Prostate gland (tissue), 2 donors: Measurements from ENCODE around the gene GAP43. TPM values are rescaled to one million over a fixed set of nuclear protein-coding genes. Genes with fewer than 3 reads are reported as not detected.

Experiments
- DNase-seq: peaks from one replicate; pipeline ENCODE4 v3.0.0-alpha.2; 2019; ENCODE audit warnings: low spot score
- H3K27ac ChIP-seq, 2 donors: fragments of 200-600 bp; sonication (generic); 2 replicates each; pipeline ENCODE4 v1.5.1; 2017 to 2019
- H3K27me3 ChIP-seq: fragments of 200-600 bp; sonication (generic); replicated peaks from 2 replicates; pipeline ENCODE4 v1.5.1; 2019; ENCODE audit not compliant: insufficient read depth
- H3K36me3 ChIP-seq, 2 donors: fragments of 200-600 bp; sonication (generic); 1 replicate in 1 of 2; 2 replicates in 1 of 2; pipeline versions ENCODE4 v1.5.1 to v1.8.1; 2017 to 2019
- H3K4me1 ChIP-seq: fragments of 200-600 bp; sonication (generic); replicated peaks from 2 replicates; pipeline ENCODE4 v1.5.1; 2019
- H3K4me3 ChIP-seq, 2 donors: fragments of 200-600 bp; sonication (generic); 2 replicates each; pipeline ENCODE4 v1.5.1; 2017 to 2019
- H3K9me3 ChIP-seq: fragments of 200-600 bp; sonication (generic); 2 replicates; pipeline ENCODE4 v1.5.1; 2017
- CTCF ChIP-seq, 4 experiments: fragments of 200-600 bp in 2 of 4; fragments of 450-650 bp in 2 of 4; sonication (generic) in 2 of 4; IDR thresholded peaks; 1 replicate in 3 of 4; 2 replicates in 1 of 4; pipeline ENCODE4 v1.5.1; 2016 to 2019; ENCODE audit warnings: antibody characterized with exemption in 4 of 4, mild to moderate bottlenecking in 2 of 4, moderate library complexity in 2 of 4
- POLR2A ChIP-seq: fragments of 450-650 bp; IDR thresholded peaks from one replicate; pipeline ENCODE4 v1.6.1; 2016; ENCODE audit warnings: antibody characterized with exemption, mild to moderate bottlenecking
- POLR2AphosphoS5 ChIP-seq: sonication (generic); formaldehyde crosslinking; IDR thresholded peaks from one replicate; pipeline ENCODE4 v1.6.1; 2017; ENCODE audit warnings: antibody characterized with exemption
- WGBS: methylation state at CpG from one replicate; pipeline ENCODE4 v1.1.5; 2018; 5-methylcytosine and 5-hydroxymethylcytosine counted together
- intact Hi-C: fragments of 100-400 bp; cut with DNase I; formaldehyde crosslinking; loops from one replicate; pipeline ENCODE4 v1.14.2; 2022
- total RNA-seq, 2 donors: library from RNA; depleted of rRNA; stranded (reverse); fragments of >200 nt; gene quantifications; one replicate each; pipeline ENCODE4 v1.1.0, GENCODE V29; 2016

The GAP43 gene
- total RNA-seq, 2 donors from 2014 or later = 0.74 TPM; not detected in 1

- H3K27ac ChIP-seq = no peak overlapping the region
- no peaks in the 10 kb centered on the region for H3K36me3 ChIP-seq
- no peak overlapping the region for H3K4me3 ChIP-seq
- intact Hi-C loops = no loop called here
- H3K4me1 ChIP-seq = no peaks in the 10 kb centered on the region
- H3K27me3 ChIP-seq = peaks cover 3% of the 10 kb centered on the region
- TF ChIP-seq CTCF (IDR thresholded peaks at IDR 0.05) (no peak), POLR2AphosphoS5 (no peak), POLR2A (no peak)
- 86% methylated on average over 9 of the region's 9 CpGs for WGBS
- no peak for DNase-seq
- H3K9me3 ChIP-seq = no peaks in the 10 kb centered on the region
These were observed 53.0 kb downstream of the GAP43 start for GRCh38 chr3:115676336-115676735.

DNA sequence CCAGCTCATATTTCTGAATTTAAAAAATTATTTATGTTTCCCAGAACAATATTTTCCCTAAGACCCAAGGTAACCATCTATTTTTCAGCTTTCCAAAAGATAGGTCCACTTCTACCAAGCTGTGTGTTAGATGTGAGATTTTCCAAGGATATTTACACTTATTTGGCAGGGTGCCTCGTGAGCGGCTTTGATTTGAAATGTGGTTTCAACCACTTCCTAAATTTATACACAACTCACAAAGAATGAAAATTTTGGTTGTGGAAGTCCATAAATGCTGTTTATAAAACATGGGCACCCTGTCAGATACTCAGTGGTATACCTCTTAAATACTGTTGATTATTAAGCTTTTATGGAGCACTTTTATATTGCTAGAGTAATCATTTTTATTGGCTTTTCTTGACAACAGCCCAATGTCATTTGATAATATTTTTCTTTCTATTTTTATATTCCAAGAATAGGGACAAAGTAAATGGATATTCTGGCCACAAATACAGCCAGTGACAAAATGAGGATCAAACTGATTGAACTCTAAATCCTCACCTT, 57.6 kb downstream of the GAP43 start:
- DNase-seq = no peak
- no peak overlapping the region for H3K27ac ChIP-seq
- 8% methylated on average over 2 of the region's 2 CpGs for WGBS
- intact Hi-C loops = no loop called here
- H3K27me3 ChIP-seq = peaks cover 3% of the 10 kb centered on the region
- no peak for TF ChIP-seq POLR2AphosphoS5
- no peak for TF ChIP-seq CTCF (IDR thresholded peaks at IDR 0.05)
- no peak for TF ChIP-seq POLR2A
- no peak overlapping the region for H3K4me3 ChIP-seq
- no peaks in the 10 kb centered on the region for H3K4me1 ChIP-seq
- no peaks in the 10 kb centered on the region for H3K36me3 ChIP-seq
- no peaks in the 10 kb centered on the region for H3K9me3 ChIP-seq

GRCh38 chr3:115681736-115682135, 58.4 kb downstream of the GAP43 start:
- TF ChIP-seq POLR2AphosphoS5 = no peak
- no peak for TF ChIP-seq POLR2A
- TF ChIP-seq CTCF (IDR thresholded peaks at IDR 0.05) = no peak
- no peak for DNase-seq
- H3K27ac ChIP-seq = no peak overlapping the region
- H3K27me3 ChIP-seq = no peaks in the 10 kb centered on the region
- H3K4me3 ChIP-seq = no peak overlapping the region
- H3K9me3 ChIP-seq = no peaks in the 10 kb centered on the region
- no peaks in the 10 kb centered on the region for H3K4me1 ChIP-seq
- H3K36me3 ChIP-seq = no peaks in the 10 kb centered on the region
- intact Hi-C loops = no loop called here

DNA sequence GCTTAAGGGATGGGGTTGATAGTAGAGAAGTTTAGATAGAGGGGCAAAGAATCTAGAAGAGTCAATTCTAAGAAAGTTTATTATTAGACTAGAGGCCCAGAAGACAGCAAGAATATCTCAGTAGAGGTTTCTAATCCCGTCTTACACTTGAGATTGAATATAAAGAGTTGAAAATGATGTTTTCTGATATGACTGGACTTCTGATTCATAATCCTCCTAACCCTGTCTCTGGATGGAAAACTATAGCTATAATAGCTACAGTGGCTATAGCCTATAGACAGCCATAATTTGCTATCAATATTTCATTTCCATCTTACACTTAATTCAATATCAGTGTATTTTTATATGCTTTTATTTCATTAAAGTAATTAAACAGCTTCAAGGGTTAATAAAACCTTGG, 60.0 kb downstream of the GAP43 start:
- intact Hi-C loops = no loop called here
- H3K27ac ChIP-seq = no peak overlapping the region
- TF ChIP-seq POLR2A = no peak
- TF ChIP-seq POLR2AphosphoS5 = no peak
- TF ChIP-seq CTCF (IDR thresholded peaks at IDR 0.05) = no peak
- H3K4me1 ChIP-seq = no peaks in the 10 kb centered on the region
- no peak for DNase-seq
- no peaks in the 10 kb centered on the region for H3K9me3 ChIP-seq
- H3K27me3 ChIP-seq = no peaks in the 10 kb centered on the region
- 100% methylated on average over 1 of the region's 1 CpG for WGBS
- H3K36me3 ChIP-seq = no peaks in the 10 kb centered on the region
- H3K4me3 ChIP-seq = no peak overlapping the region

- H3K4me3 ChIP-seq = no peak overlapping the region
- TF ChIP-seq CTCF (IDR thresholded peaks at IDR 0.05) (no peak), POLR2AphosphoS5 (no peak), POLR2A (no peak)
- no peaks in the 10 kb centered on the region for H3K4me1 ChIP-seq
- no peaks in the 10 kb centered on the region for H3K9me3 ChIP-seq
- no peak overlapping the region for H3K27ac ChIP-seq
- H3K27me3 ChIP-seq = no peaks in the 10 kb centered on the region
- 95% methylated on average over 3 of the region's 3 CpGs for WGBS
- intact Hi-C loops = no loop called here
- DNase-seq = no peak
- H3K36me3 ChIP-seq = no peaks in the 10 kb centered on the region
These were observed 60.5 kb downstream of the GAP43 start for GRCh38 chr3:115683773-115684172.
